SK-N-DZ (cell line): ENCODE data around the gene VSX2.
"Not testable (repeated sequence)": the region's sequence is repeated elsewhere in the genome, so short reads cannot be mapped to it uniquely, and the experiment has no call there.

ENCODE experiments used
- DNase-seq: peaks from one replicate; pipeline ENCODE4 v3.0.0-alpha.2; 2015; ENCODE audit warnings: low spot score

The VSX2 gene

GRCh38 chr14:74259513-74259912, 20.3 kb downstream of the VSX2 start:
- no peak for DNase-seq

- no peak for DNase-seq
Measured at GRCh38 chr14:74260525-74261233, 21.4 kb downstream of the VSX2 start.

- no peak for DNase-seq
Measured at GRCh38 chr14:74261288-74261687, 22.0 kb downstream of the VSX2 start.

GRCh38 chr14:74262076-74262475, 22.8 kb downstream of the VSX2 start:
- DNase-seq, result no peak

GRCh38 chr14:74263181-74263580, 23.9 kb downstream of the VSX2 start:
- DNase-seq, result no peak

GRCh38 chr14:74263921-74264320, 24.7 kb downstream of the VSX2 start:
- DNase-seq, result no peak

GRCh38 chr14:74265301-74265965, 26.2 kb downstream of the VSX2 start:
- DNase-seq, result no peak

- DNase-seq, result no peak
Measured at GRCh38 chr14:74267588-74267987, 28.3 kb downstream of the VSX2 start.

- not testable (repeated sequence) for DNase-seq
Measured at GRCh38 chr14:74270382-74271177, 31.3 kb downstream of the VSX2 start.

GRCh38 chr14:74271365-74271764, 32.1 kb downstream of the VSX2 start:
- no peak for DNase-seq

- no peak for DNase-seq
Measured at GRCh38 chr14:74275241-74275841, 36.1 kb downstream of the VSX2 start.

- no peak for DNase-seq
Measured at GRCh38 chr14:74278080-74278479, 38.8 kb downstream of the VSX2 start.

GRCh38 chr14:74281069-74281468, 41.8 kb downstream of the VSX2 start:
- DNase-seq, result no peak

- DNase-seq, result no peak
Measured at GRCh38 chr14:74286736-74287135, 47.5 kb downstream of the VSX2 start.

GRCh38 chr14:74289801-74290200, 50.6 kb downstream of the VSX2 start:
- no peak for DNase-seq

GRCh38 chr14:74290415-74290814, 51.2 kb downstream of the VSX2 start:
- DNase-seq, result peak; percentile 44

- no peak for DNase-seq
Measured at GRCh38 chr14:74292061-74292460, 52.8 kb downstream of the VSX2 start.

- DNase-seq, result no peak
Measured at GRCh38 chr14:74293606-74294005, 54.4 kb downstream of the VSX2 start.

GRCh38 chr14:74296037-74296467, 56.8 kb downstream of the VSX2 start:
- no peak for DNase-seq

GRCh38 chr14:74297986-74298385, 58.7 kb downstream of the VSX2 start:
- DNase-seq, result no peak

GRCh38 chr14:74299061-74299545, 59.9 kb downstream of the VSX2 start:
- no peak for DNase-seq

GRCh38 chr14:74301594-74302151, 62.4 kb downstream of the VSX2 start:
- DNase-seq, result no peak
